Measurements from ENCODE around the gene SLC7A8.

DNA sequence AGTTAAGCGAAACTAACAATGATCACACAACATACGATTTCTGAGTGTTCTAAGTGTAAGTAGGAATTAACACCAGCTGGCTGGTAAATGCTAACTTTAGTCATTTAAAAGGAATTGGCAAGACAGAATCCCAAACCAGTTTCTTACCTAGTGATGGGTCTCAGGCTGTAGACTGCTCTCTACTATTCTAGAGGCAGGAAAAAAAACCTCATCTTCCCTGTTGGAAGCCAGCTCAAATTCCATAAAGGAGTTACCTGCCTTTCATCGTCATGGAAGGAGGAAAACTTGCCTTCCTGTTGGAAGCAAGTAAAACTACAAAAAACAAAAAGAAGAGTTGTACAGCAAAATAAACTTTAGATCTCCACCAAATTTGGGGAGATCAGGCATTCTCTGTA lies 23.7 kb upstream of the SLC7A8 start:
- TF ChIP-seq, protein P1, sequence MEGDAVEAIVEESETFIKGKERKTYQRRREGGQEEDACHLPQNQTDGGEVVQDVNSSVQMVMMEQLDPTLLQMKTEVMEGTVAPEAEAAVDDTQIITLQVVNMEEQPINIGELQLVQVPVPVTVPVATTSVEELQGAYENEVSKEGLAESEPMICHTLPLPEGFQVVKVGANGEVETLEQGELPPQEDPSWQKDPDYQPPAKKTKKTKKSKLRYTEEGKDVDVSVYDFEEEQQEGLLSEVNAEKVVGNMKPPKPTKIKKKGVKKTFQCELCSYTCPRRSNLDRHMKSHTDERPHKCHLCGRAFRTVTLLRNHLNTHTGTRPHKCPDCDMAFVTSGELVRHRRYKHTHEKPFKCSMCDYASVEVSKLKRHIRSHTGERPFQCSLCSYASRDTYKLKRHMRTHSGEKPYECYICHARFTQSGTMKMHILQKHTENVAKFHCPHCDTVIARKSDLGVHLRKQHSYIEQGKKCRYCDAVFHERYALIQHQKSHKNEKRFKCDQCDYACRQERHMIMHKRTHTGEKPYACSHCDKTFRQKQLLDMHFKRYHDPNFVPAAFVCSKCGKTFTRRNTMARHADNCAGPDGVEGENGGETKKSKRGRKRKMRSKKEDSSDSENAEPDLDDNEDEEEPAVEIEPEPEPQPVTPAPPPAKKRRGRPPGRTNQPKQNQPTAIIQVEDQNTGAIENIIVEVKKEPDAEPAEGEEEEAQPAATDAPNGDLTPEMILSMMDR (IDR thresholded peaks at IDR 0.05): no peak
- TF ChIP-seq POLR2A (IDR thresholded peaks at IDR 0.05): no peak

Measured in lower leg skin (tissue), 3 donors.